ENCODE results near the gene COQ10A. TPM values are rescaled to one million over a fixed set of nuclear protein-coding genes. Genes with fewer than 3 reads are reported as not detected.
"Not testable (repeated sequence)": the region's sequence is repeated elsewhere in the genome, so short reads cannot be mapped to it uniquely, and the experiment has no call there.

COQ10A gene
- polyA plus RNA-seq, 3 donors = 1.7 to 13.5 (median 2.0) TPM

DNA sequence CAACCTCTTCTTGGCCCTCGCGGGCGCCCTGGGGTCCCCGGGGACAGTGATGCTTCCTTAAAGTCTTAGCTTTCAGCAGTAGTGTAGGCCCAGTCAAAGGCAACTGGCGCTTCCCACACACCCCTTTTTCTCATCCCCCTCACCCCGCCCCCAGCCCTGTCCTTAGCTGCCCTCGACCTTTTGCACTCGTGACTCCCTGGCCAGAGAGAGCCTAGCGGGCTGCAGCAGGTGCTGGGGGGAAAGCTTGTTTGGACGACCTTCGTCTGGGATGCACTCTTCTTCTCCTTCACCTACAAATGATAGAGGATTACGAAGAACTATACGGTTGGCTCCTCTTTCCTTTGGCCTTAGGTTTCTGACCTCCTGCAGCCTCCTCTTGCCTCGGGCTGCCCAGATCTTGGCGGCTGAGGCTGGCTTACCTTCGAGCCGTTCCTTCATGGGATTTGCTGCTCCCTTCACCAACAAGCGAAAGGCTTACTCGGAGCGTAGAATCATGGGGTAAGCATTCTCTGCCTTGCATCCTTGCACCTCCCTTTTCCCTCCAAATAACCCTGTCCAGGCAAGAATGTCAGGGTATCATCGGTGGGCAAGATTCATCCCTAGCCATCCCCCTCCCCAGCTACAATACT lies 815 bp downstream of the COQ10A start:
- H3K27ac Mint-ChIP-seq = peak overlapping the region in 5 of 7 donors; percentile 35 to 87 (median 80)

DNA sequence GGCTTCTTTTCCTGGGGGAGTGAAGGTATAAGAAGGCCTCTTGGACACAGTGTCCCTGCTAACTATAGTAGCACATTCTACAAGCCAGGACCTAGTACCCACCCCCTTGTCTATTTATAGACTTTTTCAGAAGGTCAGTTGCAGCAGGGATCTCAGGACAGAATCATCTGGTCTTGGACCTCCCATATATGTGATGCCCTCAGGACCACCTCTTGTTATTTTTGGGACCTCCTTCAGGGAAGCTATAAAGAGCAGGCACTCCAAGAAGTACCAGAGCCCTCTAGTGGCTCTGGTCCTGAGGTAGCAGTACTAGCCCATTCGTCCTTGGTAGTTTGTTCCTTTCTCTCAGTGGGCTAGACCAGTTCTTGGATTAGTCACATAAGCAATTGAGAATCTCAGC lies 4.3 kb downstream of the COQ10A start:
- peaks cover 53 to 61% of the 10 kb centered on the region in 2 donors for H3K36me3 Mint-ChIP-seq
- peaks cover 0 to 6% (median 0%) of the 10 kb centered on the region in 3 donors for H3K27me3 Mint-ChIP-seq (ENCODE audit: low read depth in 3 of 3)
- intact Hi-C loops (cut with micrococcal nuclease) = no loop called here
- Histone ChIP-seq H3K27ac (ENCODE audit: low read depth in 1 of 2, low read length in 2 of 2) (no peak overlapping the region), H3K36me3 (replicated peaks in 1 of 2; ENCODE audit: control insufficient read depth in 1 of 2, insufficient read depth in 2 of 2, low read length in 2 of 2) (peaks cover 56 to 62% of the 10 kb centered on the region in 2 donors), H2AFZ (ENCODE audit: insufficient read depth, low read depth, low read length, poor library complexity, severe bottlenecking) (no peak overlapping the region), H4K20me1 (ENCODE audit: insufficient read depth, low read length) (no peaks in the 10 kb centered on the region), H3K9me3 (replicated peaks in 1 of 2; ENCODE audit: control insufficient read depth in 1 of 2, insufficient read depth in 1 of 2, low read length in 2 of 2) (no peaks in the 10 kb centered on the region), H3K4me1 (ENCODE audit: control insufficient read depth in 1 of 2, insufficient read depth in 2 of 2, low read length in 2 of 2) (peaks cover 13 to 17% of the 10 kb centered on the region in 2 donors), H3K4me3 (replicated peaks in 1 of 3; ENCODE audit: low read depth in 2 of 3, low read length in 3 of 3) (no peak overlapping the region), H3K27me3 (ENCODE audit: control insufficient read depth in 2 of 2, insufficient read depth in 2 of 2, low read length in 2 of 2) (no peaks in the 10 kb centered on the region), H3K9ac (ENCODE audit: insufficient read depth, low read length, poor library complexity, severe bottlenecking) (no peak overlapping the region), H3K79me2 (ENCODE audit: insufficient read depth, low read length) (no peaks in the 10 kb centered on the region), H3K4me2 (replicated peaks; ENCODE audit: extremely low read depth, low read length, poor library complexity, severe bottlenecking) (no peak overlapping the region)
- H3K27ac Mint-ChIP-seq = peak overlapping the region in 2 of 7 donors; percentile 21 to 68
- no peaks in the 10 kb centered on the region for H3K9me3 Mint-ChIP-seq
- H3K4me3 Mint-ChIP-seq = no peak overlapping the region
- 20% methylated on average over 1 of the region's 1 CpG for WGBS (ENCODE audit: insufficient coverage)
- no peak for DNase-seq
- TF ChIP-seq, protein P1, sequence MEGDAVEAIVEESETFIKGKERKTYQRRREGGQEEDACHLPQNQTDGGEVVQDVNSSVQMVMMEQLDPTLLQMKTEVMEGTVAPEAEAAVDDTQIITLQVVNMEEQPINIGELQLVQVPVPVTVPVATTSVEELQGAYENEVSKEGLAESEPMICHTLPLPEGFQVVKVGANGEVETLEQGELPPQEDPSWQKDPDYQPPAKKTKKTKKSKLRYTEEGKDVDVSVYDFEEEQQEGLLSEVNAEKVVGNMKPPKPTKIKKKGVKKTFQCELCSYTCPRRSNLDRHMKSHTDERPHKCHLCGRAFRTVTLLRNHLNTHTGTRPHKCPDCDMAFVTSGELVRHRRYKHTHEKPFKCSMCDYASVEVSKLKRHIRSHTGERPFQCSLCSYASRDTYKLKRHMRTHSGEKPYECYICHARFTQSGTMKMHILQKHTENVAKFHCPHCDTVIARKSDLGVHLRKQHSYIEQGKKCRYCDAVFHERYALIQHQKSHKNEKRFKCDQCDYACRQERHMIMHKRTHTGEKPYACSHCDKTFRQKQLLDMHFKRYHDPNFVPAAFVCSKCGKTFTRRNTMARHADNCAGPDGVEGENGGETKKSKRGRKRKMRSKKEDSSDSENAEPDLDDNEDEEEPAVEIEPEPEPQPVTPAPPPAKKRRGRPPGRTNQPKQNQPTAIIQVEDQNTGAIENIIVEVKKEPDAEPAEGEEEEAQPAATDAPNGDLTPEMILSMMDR (IDR thresholded peaks at IDR 0.05) = no peak
- peaks cover 17% of the 10 kb centered on the region for H3K4me1 Mint-ChIP-seq

More for the DNA sequence above, 815 bp downstream of the COQ10A start:
- H3K9me3 ChIP-seq (replicated peaks in 1 of 2; ENCODE audit: control insufficient read depth in 1 of 2, insufficient read depth in 1 of 2, low read length in 2 of 2) = no peaks in the 10 kb centered on the region
- Mint-ChIP-seq H3K27me3 (ENCODE audit: low read depth in 3 of 3) (peaks cover 0 to 2% (median 1%) of the 10 kb centered on the region in 3 donors), H3K4me1 (peaks cover 20% of the 10 kb centered on the region), H3K9me3 (no peaks in the 10 kb centered on the region), H3K36me3 (peaks cover 22 to 27% of the 10 kb centered on the region in 2 donors), H3K4me3 (peak overlapping the region; percentile 87 to 95)
- TF ChIP-seq, protein P1 (IDR thresholded peaks at IDR 0.05) = no peak
- DNase-seq = peak in 1 of 3 donors; percentile 6
- intact Hi-C loops (cut with micrococcal nuclease) = no loop called here
- peak overlapping the region; percentile 79 to 82 for H3K27ac ChIP-seq (ENCODE audit: low read depth in 1 of 2, low read length in 2 of 2)
- peak overlapping the region; percentile 94 for H2AFZ ChIP-seq (ENCODE audit: insufficient read depth, low read depth, low read length, poor library complexity, severe bottlenecking)
- no peaks in the 10 kb centered on the region for H3K79me2 ChIP-seq (ENCODE audit: insufficient read depth, low read length)
- H3K27me3 ChIP-seq (ENCODE audit: control insufficient read depth in 2 of 2, insufficient read depth in 2 of 2, low read length in 2 of 2) = no peaks in the 10 kb centered on the region
- H3K9ac ChIP-seq (ENCODE audit: insufficient read depth, low read length, poor library complexity, severe bottlenecking) = peak overlapping the region; percentile 67
- peaks cover 15 to 21% of the 10 kb centered on the region in 2 donors for H3K4me1 ChIP-seq (ENCODE audit: control insufficient read depth in 1 of 2, insufficient read depth in 2 of 2, low read length in 2 of 2)
- no peaks in the 10 kb centered on the region for H4K20me1 ChIP-seq (ENCODE audit: insufficient read depth, low read length)
- peak overlapping the region; percentile 93 for H3K4me2 ChIP-seq (replicated peaks; ENCODE audit: extremely low read depth, low read length, poor library complexity, severe bottlenecking)
- peak overlapping the region; percentile 66 to 92 (median 85) for H3K4me3 ChIP-seq (replicated peaks in 1 of 3; ENCODE audit: low read depth in 2 of 3, low read length in 3 of 3)
- peaks cover 23 to 27% of the 10 kb centered on the region in 2 donors for H3K36me3 ChIP-seq (replicated peaks in 1 of 2; ENCODE audit: control insufficient read depth in 1 of 2, insufficient read depth in 2 of 2, low read length in 2 of 2)
- WGBS (ENCODE audit: insufficient coverage) = 52% methylated on average over 14 of the region's 21 CpGs

DNA sequence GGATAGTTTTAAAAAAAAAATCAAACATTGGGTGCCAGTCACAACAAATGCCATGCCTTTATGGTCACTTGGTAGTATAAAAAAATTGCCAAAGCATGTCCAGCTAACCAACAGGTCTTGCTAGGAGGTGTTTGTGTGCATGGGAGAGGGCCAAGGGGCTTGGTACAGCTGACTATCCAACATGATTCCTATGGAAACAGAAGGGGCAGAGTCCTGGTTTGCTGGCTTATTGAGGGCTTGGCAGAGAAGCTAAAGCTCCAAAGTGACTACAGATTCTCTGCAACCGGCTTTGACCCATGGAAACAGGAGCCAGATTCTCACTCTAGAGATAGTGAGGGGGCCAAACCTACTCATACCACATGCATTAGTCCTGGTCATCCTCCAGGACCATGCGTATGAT lies 5.7 kb downstream of the COQ10A start:
- H3K4me2 ChIP-seq (replicated peaks; ENCODE audit: extremely low read depth, low read length, poor library complexity, severe bottlenecking); H2AFZ ChIP-seq (ENCODE audit: insufficient read depth, low read depth, low read length, poor library complexity, severe bottlenecking); H3K9me3 ChIP-seq (replicated peaks in 1 of 2; ENCODE audit: control insufficient read depth in 1 of 2, insufficient read depth in 1 of 2, low read length in 2 of 2); H3K4me1 Mint-ChIP-seq; DNase-seq; H3K79me2 ChIP-seq (ENCODE audit: insufficient read depth, low read length); H3K27ac Mint-ChIP-seq; H3K4me1 ChIP-seq (ENCODE audit: control insufficient read depth in 1 of 2, insufficient read depth in 2 of 2, low read length in 2 of 2); H3K27ac ChIP-seq (ENCODE audit: low read depth in 1 of 2, low read length in 2 of 2); H3K4me3 Mint-ChIP-seq; H3K9ac ChIP-seq (ENCODE audit: insufficient read depth, low read length, poor library complexity, severe bottlenecking); intact Hi-C loops (cut with micrococcal nuclease); H3K4me3 ChIP-seq (replicated peaks in 1 of 3; ENCODE audit: low read depth in 2 of 3, low read length in 3 of 3); H4K20me1 ChIP-seq (ENCODE audit: insufficient read depth, low read length); H3K27me3 Mint-ChIP-seq (ENCODE audit: low read depth in 3 of 3); H3K27me3 ChIP-seq (ENCODE audit: control insufficient read depth in 2 of 2, insufficient read depth in 2 of 2, low read length in 2 of 2); H3K9me3 Mint-ChIP-seq: not testable (repeated sequence)
- no CpG with 5 or more reads among the region's 2 CpGs for WGBS (ENCODE audit: insufficient coverage)
- peaks cover 66 to 75% of the 10 kb centered on the region in 2 donors for H3K36me3 ChIP-seq (replicated peaks in 1 of 2; ENCODE audit: control insufficient read depth in 1 of 2, insufficient read depth in 2 of 2, low read length in 2 of 2)
- H3K36me3 Mint-ChIP-seq = peaks cover 57 to 72% of the 10 kb centered on the region in 2 donors
